SK-N-SH (cell line): ENCODE measurements around the gene CD72. TPM values are rescaled to one million over a fixed set of nuclear protein-coding genes. Genes with fewer than 3 reads are reported as not detected.

Experiments used
- CTCF ChIA-PET: fragments of 300-600, 350-600 bp; formaldehyde crosslinking; extraction: SDS; loops from one replicate; lab custom pipeline; 2021; lab: Yijun Ruan, JAX
- POLR2A ChIA-PET: fragments of 350-600 bp; sonication (Branson Sonifier 250); formaldehyde crosslinking; extraction: SDS; loops from one replicate; lab custom pipeline; 2020; ENCODE audit warnings: antibody characterized with exemption, inconsistent platforms; lab: Yijun Ruan, JAX
- DNase-seq: peaks from one replicate; pipeline ENCODE4 v3.0.0; 2012
- H2AFZ ChIP-seq: fragments of 200-600 bp; sonication (generic); 2 replicates; pipeline ENCODE4 v1.8.1; 2016; ENCODE audit warnings: antibody characterized with exemption, mild to moderate bottlenecking, low read depth
- H3F3A ChIP-seq: fragments of 200-600 bp; sonication (generic); replicated peaks from 2 replicates; pipeline ENCODE3; 2016; ENCODE audit warnings: antibody characterized with exemption, mild to moderate bottlenecking; ENCODE audit not compliant: insufficient read depth
- H3K27ac ChIP-seq, 2 experiments: fragments of 200-500 bp in 1 of 2; fragments of 200-600 bp in 1 of 2; sonication (Bioruptor generic) in 1 of 2; sonication (generic), shearing (Covaris generic) in 1 of 2; 2 replicates each; pipeline versions ENCODE4 v1.5.1 to v1.6.1; 2014 to 2016; ENCODE audit warnings: low read depth in 2 of 2, inconsistent platforms in 1 of 2, low read length in 1 of 2, mild to moderate bottlenecking in 1 of 2, mixed read lengths in 1 of 2
- H3K27me3 ChIP-seq: fragments of 200-600 bp; sonication (generic), shearing (Covaris generic); 2 replicates; pipeline ENCODE4 v1.6.1; 2016; ENCODE audit warnings: mixed run types; ENCODE audit not compliant: insufficient read depth
- H3K36me3 ChIP-seq, 2 experiments: fragments of 200-500 bp in 1 of 2; fragments of 200-600 bp in 1 of 2; sonication (Bioruptor generic) in 1 of 2; sonication (generic) in 1 of 2; replicated peaks in 1 of 2; 2 replicates each; pipeline versions ENCODE3 to v1.5.1; 2014 to 2016; ENCODE audit warnings: low read length in 1 of 2, mild to moderate bottlenecking in 1 of 2; ENCODE audit not compliant: insufficient read depth in 2 of 2, control insufficient read depth in 1 of 2
- H3K4me1 ChIP-seq, 2 experiments: fragments of 200-500 bp in 1 of 2; fragments of 200-600 bp in 1 of 2; sonication (Bioruptor generic) in 1 of 2; sonication (generic), shearing (Covaris generic) in 1 of 2; 2 replicates each; pipeline versions ENCODE4 v1.5.1 to v1.6.1; 2014 to 2016; ENCODE audit warnings: low read depth in 1 of 2, low read length in 1 of 2, mixed run types in 1 of 2; ENCODE audit not compliant: insufficient read depth in 2 of 2, control insufficient read depth in 1 of 2
- H3K4me2 ChIP-seq: fragments of 200-600 bp; sonication (generic), shearing (Covaris generic); 2 replicates; pipeline ENCODE4 v1.6.1; 2017; ENCODE audit warnings: mixed run types
- H3K4me3 ChIP-seq, 2 experiments: fragments of 200-500 bp in 1 of 2; fragments of 200-600 bp in 1 of 2; sonication (Bioruptor generic) in 1 of 2; sonication (generic), shearing (Covaris generic) in 1 of 2; 2 replicates each; pipeline versions ENCODE4 v1.5.1 to v1.8.1; 2014 to 2016; ENCODE audit warnings: low read depth in 2 of 2, inconsistent platforms in 1 of 2, low read length in 1 of 2, mild to moderate bottlenecking in 1 of 2, mixed read lengths in 1 of 2, moderate library complexity in 1 of 2
- H3K79me2 ChIP-seq: fragments of 200-600 bp; sonication (generic); 2 replicates; pipeline ENCODE4 v1.8.1; 2017; ENCODE audit warnings: mild to moderate bottlenecking; ENCODE audit not compliant: insufficient read depth
- H3K9ac ChIP-seq: fragments of 200-600 bp; sonication (generic); 2 replicates; pipeline ENCODE4 v1.6.1; 2017; ENCODE audit warnings: mixed run types
- H3K9me2 ChIP-seq: fragments of 200-600 bp; sonication (generic); 2 replicates; pipeline ENCODE4 v1.6.1; 2017; ENCODE audit warnings: mixed run types
- H3K9me3 ChIP-seq: fragments of 200-600 bp; sonication (generic); 2 replicates; pipeline ENCODE4 v1.6.1; 2017; ENCODE audit warnings: mixed run types, mild to moderate bottlenecking, moderate library complexity
- H4K20me1 ChIP-seq: fragments of 200-600 bp; sonication (generic); 2 replicates; pipeline ENCODE4 v1.6.1; 2017; ENCODE audit warnings: mild to moderate bottlenecking, mixed run types; ENCODE audit not compliant: insufficient read depth
- EP300 ChIP-seq, 2 experiments: IDR thresholded peaks; 2 replicates each; pipeline versions ENCODE4 v1.4.0 to v1.6.1; 2012; ENCODE audit warnings: borderline replicate concordance in 1 of 2, low read depth in 1 of 2, low read length in 1 of 2
- MXI1 ChIP-seq: IDR thresholded peaks from 2 replicates; pipeline ENCODE4 v1.6.1; 2012; ENCODE audit warnings: mild to moderate bottlenecking, low read depth, low read length, improper control_type of control experiment
- POLR2AphosphoS5 ChIP-seq: IDR thresholded peaks from 2 replicates; pipeline ENCODE4 v1.6.1; 2012; ENCODE audit warnings: low read depth, low read length
- RFX5 ChIP-seq: IDR thresholded peaks from 2 replicates; pipeline ENCODE4 v1.6.1; 2012; ENCODE audit warnings: mild to moderate bottlenecking, improper control_type of control experiment, low read length
- RXRA ChIP-seq: IDR thresholded peaks from 2 replicates; pipeline ENCODE4 v1.4.0; 2012; ENCODE audit warnings: low read depth, mild to moderate bottlenecking, borderline replicate concordance
- SMC3 ChIP-seq: IDR thresholded peaks from 2 replicates; pipeline ENCODE4 v1.6.1; 2012; ENCODE audit warnings: low read depth, low read length, improper control_type of control experiment
- TAF1 ChIP-seq: IDR thresholded peaks from 2 replicates; pipeline ENCODE4 v1.6.1; 2012; ENCODE audit warnings: low read depth, mild to moderate bottlenecking, low read length, moderate library complexity, borderline replicate concordance
- WGBS: methylation state at CpG from one replicate; pipeline ENCODE4 v1.1.6; 2017; ENCODE audit warnings: low lambda C conversion rate; 5-methylcytosine and 5-hydroxymethylcytosine counted together
- polyA plus RNA-seq, 3 experiments: library from polyadenylated mRNA; depleted of rRNA; stranded (reverse); fragments of >200 nt; gene quantifications; 2 replicates each; pipeline ENCODE4 v1.2.3, GENCODE V29; 2012
- TF ChIP-seq, protein P1 (sequence below): fragments of 150-350 bp; IDR thresholded peaks from 2 replicates; pipeline ENCODE4 v1.6.1; 2016; ENCODE audit warnings: mild to moderate bottlenecking, low read depth, low read length

CD72 gene
- polyA plus RNA-seq, 1 of the 3 experiments (the other 2 are of a cell fraction), result 2.7 TPM

DNA sequence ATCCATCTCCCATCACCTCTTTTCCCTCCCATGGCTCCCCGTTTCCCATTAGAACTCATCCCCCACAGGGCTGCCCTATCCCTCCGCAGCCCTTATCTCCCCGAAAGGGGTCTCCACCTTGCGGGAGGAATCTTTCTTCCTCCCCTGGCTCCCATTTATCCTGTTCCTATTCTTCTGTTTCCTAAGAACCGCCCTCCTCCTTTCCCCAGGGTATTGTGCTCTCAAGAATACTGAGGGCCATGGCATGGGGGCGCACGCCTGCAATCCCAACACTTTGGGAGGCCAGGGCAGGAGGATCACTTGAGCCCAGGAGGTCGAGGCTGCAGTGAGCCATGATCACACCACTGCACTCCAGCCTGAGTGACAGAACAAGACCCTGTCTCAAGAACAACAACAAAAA lies 665 bp downstream of the CD72 start:
- ChIA-PET POLR2A (interaction anchor here (1.0 kb wide), 1 partner anchor 29 kb away, joined by 3 read pairs; no protein-coding TSS in a partner anchor), CTCF (interaction anchor here (0.8 to 5.3 kb wide), 3 partner anchors 12 to 29 kb away, joined by 3 to 20 read pairs (median 6); partner anchors contain the start of gene TESK1)
- Histone ChIP-seq H3K4me2 (no peak overlapping the region), H3F3A (no peaks in the 10 kb centered on the region), H3K27me3 (0 out of 2 replicates have a peak, but pooled peaks cover 4% of the 10 kb centered on the region), H3K4me3 (no peak overlapping the region; a peak in 2 of 4 replicates), H3K4me1 (peaks cover 0 to 12% of the 10 kb centered on the region in 2 experiments; a peak in 1 of 4 replicates), H3K36me3 (no peaks in the 10 kb centered on the region), H3K9me3 (no peaks in the 10 kb centered on the region), H3K27ac (no peak overlapping the region), H4K20me1 (no peaks in the 10 kb centered on the region), H3K9ac (no peak overlapping the region), H3K79me2 (no peaks in the 10 kb centered on the region), H2AFZ (peak overlapping the region; percentile 65; the same call in 1 of the 2 replicates), H3K9me2 (no peaks in the 10 kb centered on the region)
- TF ChIP-seq RXRA (no peak), TAF1 (no peak), RFX5 (no peak), MXI1 (no peak), SMC3 (no peak), EP300 (IDR thresholded peaks at IDR 0.05; ENCODE audit: borderline replicate concordance in 1 of 2, low read depth in 1 of 2, low read length in 1 of 2) (no peak)
- TF ChIP-seq, protein P1, sequence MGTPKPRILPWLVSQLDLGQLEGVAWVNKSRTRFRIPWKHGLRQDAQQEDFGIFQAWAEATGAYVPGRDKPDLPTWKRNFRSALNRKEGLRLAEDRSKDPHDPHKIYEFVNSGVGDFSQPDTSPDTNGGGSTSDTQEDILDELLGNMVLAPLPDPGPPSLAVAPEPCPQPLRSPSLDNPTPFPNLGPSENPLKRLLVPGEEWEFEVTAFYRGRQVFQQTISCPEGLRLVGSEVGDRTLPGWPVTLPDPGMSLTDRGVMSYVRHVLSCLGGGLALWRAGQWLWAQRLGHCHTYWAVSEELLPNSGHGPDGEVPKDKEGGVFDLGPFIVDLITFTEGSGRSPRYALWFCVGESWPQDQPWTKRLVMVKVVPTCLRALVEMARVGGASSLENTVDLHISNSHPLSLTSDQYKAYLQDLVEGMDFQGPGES, result no peak
- DNase-seq, result no peak
- 86% methylated on average over 8 of the region's 8 CpGs for WGBS

GRCh38 chr9:35616681-35617459 lies 1.3 kb downstream of the CD72 start:
- H3K4me2 ChIP-seq, result peak overlapping the region; percentile 44; the same call in 1 of the 2 replicates
- CTCF ChIA-PET, result interaction anchor here (0.8 to 5.3 kb wide), 6 partner anchors 11 to 30 kb away, joined by 3 to 20 read pairs (median 5); partner anchors contain the start of gene TESK1

More at GRCh38 chr9:35616681-35617459, 1.3 kb downstream of the CD72 start:
- Histone ChIP-seq H3K27ac (no peak overlapping the region), H3F3A (no peaks in the 10 kb centered on the region), H3K9ac (no peak overlapping the region), H4K20me1 (no peaks in the 10 kb centered on the region), H3K27me3 (0 out of 2 replicates have a peak, but pooled peaks cover 4% of the 10 kb centered on the region), H3K4me1 (peaks cover 0 to 12% of the 10 kb centered on the region in 2 experiments; a peak in 1 of 4 replicates), H3K9me3 (no peaks in the 10 kb centered on the region), H3K36me3 (no peaks in the 10 kb centered on the region), H3K79me2 (no peaks in the 10 kb centered on the region), H3K4me3 (peak overlapping the region; percentile 27 to 41; a peak in 3 of 4 replicates), H2AFZ (peak overlapping the region; percentile 65; the same call in 1 of the 2 replicates), H3K9me2 (no peaks in the 10 kb centered on the region)
- peak; percentile 82 for DNase-seq
- TF ChIP-seq RFX5, result peak; percentile 98
- TF ChIP-seq POLR2AphosphoS5, result no peak
- WGBS, result 51% methylated on average over 27 of the region's 51 CpGs
- POLR2A ChIA-PET, result interaction anchor here (1.0 kb wide), 1 partner anchor 30 kb away, joined by 3 read pairs; no protein-coding TSS in a partner anchor
